HG03025 (cell line): Measurements from ENCODE around the gene BPIFB6.

Experiments
- ATAC-seq: cut with Tn5 transposase; IDR thresholded peaks from one replicate; pipeline ENCODE4 v1.9.1; 2021; ENCODE audit warnings: mild to moderate bottlenecking, moderate library complexity; ENCODE audit not compliant: unreplicated experiment, low FRiP score

The BPIFB6 gene

GRCh38 chr20:33031531-33031930, at the start of gene BPIFB6:
TSS of gene BPIFB6 (plus strand) at chr20:33031648. CDS start at chr20:33031648, 0 bp downstream.
- no peak for ATAC-seq

DNA sequence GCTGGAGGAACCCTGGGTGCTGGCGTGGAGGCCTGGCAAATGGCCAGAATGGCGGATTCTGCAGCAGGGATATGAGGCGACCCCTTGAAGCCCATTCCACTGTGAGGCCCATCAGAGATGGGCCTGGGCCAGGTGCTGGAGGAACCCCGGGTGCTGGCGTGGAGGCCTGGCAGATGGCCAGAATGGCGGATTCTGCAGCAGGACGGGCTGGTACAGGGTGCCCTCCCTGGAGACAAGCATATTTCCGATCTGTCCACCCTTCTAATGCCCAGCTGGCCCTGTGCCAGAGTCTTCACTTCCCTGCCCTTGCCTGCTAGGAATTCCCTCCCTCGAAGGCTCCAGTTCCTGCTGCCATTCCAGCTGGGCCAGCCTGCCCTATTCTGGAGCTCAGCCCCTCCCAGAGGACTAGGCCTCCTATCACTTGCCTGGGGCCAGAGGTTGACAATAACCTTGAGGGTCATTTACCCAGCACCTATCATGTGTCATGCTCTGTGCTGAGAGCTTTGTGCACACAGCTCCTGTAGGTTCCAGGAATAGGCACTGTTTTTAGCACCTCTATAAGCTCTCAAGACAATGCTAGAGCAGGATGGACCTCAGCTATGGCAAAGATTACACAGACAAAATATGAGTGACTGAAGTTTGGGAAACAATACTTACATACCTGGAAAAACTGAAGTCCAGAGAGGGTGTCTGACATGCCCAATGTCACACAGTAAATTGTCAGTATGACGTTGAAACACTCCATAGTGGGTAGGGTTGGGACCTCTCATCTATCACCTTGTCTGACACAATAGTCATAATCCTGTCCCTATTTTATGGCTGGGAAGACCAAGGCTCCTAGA, 48.6 kb upstream of the BPIFB6 start:
- ATAC-seq = no peak

DNA sequence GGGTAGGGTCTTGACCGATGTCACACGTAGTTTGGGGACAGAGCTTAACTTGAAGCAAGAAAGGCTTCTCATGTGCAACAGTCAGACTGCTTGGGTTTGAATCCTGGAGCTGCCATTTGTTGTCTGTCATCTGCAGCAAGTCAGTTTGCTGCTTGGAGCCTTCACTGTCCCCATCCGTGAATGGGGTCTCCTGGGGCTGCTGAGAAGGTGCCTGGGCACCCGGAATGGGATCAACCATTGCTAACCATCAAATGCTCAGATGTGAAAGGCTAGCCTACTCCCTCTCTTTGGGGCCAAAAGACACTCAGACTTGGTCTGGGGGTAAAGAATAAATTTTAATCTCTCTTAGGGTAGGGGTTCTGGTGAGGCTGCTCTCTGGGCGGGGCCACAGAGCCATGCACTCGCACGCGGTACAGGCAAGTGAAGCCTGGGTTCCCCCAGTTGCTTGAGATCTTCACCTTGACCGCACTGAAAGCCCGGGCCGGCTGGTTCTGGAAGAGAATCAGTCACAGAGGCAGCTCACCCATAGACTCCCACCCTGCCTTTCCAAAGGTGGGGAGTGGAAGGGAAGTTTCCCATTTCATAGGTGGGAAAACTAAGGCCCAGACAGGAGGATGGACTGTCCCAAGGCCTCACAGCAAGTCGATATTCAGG, 47.9 kb upstream of the BPIFB6 start:
- ATAC-seq = no peak

DNA sequence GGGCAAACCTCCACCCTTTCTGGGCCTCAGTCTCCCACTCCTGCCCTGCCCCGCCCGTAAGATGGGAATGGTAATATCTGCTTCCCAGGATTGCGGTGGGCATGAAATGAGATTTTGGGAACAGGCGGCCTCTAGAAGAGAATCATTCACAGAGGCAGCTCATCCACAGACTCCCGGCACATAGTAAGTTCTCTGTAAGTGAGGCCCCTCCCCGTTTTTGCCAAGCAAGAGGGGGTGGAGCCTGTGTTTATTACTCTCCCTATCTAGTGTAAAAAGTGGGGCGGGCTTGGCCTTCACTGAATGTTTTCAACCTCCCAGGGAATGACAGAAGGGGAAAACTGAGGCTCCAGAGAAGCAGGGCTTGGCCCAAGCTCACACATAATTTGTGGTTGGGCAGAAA, 47.3 kb upstream of the BPIFB6 start:
- ATAC-seq = no peak

GRCh38 chr20:32984631-32985354, 46.7 kb upstream of the BPIFB6 start:
- ATAC-seq = no peak

DNA sequence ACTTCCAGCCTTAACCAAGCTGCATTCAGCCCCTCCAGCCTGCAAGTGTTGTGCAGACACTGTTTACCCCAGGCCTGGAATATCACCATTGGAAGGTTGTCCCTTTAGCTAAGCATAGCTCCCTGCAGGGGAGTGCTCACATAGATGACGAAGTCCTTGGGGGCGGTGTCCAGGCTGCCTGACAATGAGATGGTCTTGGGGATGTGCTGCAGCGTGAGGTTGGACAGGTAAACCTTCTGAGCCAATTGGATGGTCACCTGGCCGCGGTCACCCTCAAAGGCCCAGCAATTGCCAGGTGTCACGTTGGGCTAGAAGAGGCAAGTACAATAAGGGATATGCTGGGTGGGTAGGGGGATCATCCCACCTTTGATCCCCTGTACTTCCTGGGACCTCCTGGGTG, 45.9 kb upstream of the BPIFB6 start:
- no peak for ATAC-seq

- ATAC-seq = no peak
Measured at GRCh38 chr20:32986331-32986966, 45.0 kb upstream of the BPIFB6 start.

DNA sequence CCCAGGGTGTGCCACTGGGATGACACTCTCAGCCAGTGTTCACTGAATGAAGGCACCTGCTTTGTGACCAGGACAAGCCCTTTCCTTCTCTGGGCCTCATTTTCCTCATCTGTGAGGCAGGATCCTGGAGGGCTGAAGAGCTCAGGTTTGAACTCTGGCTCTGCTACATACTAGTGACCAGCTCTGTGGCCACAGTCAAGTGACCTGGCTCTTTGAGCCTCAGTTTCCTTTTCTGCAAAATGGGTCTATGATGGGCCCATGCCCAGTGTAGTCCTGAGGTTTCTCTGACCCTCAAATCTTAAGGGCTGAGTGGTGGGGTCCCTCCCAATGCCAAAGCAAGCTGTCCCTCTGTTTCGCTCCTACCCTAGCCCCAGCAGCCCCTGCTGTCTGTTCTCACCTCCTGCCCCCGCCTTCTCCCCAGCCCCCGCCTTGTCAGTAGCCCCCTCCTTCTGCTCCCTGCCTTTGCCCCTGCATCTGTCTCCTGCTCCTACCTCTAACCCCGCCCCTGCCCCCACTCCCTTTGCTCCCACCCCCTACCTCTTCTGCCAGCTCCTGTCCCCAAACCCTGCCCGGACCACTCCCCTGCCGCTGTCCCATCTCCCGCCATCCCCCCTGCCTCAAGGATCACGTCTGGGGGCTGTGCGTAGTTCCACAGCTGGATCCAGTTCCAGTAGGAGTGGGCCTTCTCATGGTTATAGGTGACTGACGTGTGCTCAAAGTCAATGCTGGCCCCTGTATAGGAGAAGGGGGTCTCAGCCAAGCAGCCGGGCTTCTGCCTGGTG, 44.2 kb upstream of the BPIFB6 start:
- ATAC-seq = no peak

- ATAC-seq = no peak
Measured at GRCh38 chr20:32988008-32988407, 43.4 kb upstream of the BPIFB6 start.

DNA sequence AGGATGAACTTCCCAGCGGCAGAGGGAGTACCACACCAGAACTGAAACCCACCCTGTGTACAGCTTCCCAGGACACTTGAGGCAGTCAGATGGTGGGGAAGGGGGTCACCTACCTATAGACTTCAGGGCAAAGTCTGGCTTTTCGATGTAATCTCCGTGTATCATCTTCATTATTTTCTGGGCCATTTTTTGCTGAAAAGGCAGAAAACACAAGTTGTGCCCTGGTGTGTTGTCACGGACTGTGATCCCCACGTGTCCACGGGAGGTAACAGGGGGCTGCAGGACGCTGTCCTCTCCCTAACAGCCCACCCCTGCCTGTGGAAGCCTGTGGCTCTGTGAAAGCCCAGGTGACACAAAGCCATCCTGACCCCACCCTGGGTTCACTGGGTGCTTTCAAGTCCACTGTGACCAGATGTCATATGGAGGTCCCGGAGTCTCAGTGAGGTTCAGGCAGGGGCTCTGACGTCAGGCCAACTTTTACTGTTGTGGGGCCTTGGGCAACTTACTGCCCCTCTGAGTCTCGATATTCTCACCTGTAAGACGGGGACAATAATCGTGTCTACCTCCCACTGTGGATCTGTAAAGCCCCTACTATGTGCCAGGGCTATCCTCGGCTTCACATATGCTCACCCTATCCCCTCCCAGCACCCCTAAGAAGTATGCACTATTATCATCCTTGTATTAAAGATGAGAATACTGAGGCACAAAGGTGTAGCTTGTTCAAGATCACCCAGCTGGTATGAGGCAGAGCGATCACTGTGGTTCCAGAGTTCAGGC, 41.8 kb upstream of the BPIFB6 start:
- no peak for ATAC-seq

DNA sequence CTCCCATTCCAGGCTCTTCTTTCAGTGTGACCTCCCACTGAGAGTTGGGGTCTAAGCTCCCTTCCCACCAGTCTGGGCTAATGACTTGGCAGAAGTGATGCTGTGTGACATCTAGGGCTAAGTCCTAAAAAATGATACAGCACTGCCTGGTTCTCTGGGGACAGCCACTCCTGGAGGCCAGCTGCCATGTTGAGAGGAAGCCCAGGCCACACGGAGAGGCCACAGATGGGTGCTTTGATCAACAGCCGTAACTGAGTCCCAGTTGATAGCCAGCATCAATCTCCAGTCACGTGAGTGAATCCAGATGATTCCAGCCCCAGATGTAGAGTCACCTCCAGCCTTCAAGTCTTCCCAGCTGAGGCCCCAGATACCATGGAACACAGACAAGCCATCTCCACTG, 41.0 kb upstream of the BPIFB6 start:
- no peak for ATAC-seq

DNA sequence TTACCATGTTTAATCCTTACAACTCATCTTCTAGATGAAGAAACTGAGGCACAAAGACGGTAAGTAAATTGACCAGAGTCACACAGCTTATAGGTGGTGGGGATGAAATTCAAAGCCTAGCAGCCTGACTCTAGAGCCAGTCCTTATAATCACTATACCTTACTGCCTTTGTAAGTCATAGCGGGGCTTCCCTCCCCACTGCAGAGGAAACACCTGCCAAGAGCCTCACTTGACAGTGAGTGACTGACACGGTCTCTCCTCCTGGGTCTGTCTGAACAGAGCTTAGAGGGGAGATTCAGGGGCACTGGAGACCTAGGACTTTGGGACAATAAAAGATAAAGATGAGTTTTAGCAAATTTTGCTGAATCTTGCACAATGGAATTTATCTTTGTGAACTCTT, 40.1 kb upstream of the BPIFB6 start:
- ATAC-seq = no peak

DNA sequence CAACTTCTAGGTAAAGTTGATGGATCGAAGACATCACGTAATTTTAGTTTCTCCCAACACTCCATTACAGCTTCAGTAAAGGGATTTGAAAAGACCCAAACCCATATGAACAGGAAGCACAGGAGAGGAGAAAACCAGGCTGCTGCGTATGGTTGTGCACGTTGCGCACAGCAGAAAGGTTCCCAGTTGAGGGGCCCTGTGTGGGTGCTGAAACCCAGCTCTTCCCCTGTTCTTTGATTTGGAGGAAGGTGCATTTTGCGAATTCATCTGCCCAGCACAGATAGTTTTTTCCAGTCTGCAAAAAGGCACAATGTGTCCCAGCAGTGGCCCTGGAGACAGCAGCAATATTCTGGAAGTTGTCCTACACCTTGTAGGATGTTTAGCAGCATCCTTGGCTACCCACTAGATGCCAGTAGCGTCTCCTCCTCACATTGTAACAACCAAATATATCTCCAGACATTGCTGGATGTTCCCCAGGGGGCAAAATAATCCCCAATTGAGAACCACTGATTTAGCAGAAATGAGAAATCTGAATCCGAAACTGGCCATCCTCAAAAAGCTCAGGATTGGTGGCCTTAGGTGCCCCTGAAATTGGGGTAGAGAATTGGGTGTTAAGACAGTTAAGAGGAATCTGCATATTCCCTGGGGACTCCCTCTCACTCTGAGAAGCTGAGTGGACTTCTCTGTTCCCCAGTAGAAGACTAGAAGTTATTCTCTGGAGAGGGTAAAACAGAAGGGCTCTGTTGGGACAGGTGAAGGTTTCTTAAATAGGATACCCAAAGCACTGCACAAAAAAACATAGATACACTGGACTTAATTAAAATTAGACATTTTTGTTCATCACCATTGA, 39.4 kb upstream of the BPIFB6 start:
- no peak for ATAC-seq

- ATAC-seq = no peak
Measured at GRCh38 chr20:32993496-32994050, 37.9 kb upstream of the BPIFB6 start.

GRCh38 chr20:32995802-32996201, 35.6 kb upstream of the BPIFB6 start:
- no peak for ATAC-seq

GRCh38 chr20:32997431-32997830, 34.0 kb upstream of the BPIFB6 start:
- ATAC-seq = no peak

DNA sequence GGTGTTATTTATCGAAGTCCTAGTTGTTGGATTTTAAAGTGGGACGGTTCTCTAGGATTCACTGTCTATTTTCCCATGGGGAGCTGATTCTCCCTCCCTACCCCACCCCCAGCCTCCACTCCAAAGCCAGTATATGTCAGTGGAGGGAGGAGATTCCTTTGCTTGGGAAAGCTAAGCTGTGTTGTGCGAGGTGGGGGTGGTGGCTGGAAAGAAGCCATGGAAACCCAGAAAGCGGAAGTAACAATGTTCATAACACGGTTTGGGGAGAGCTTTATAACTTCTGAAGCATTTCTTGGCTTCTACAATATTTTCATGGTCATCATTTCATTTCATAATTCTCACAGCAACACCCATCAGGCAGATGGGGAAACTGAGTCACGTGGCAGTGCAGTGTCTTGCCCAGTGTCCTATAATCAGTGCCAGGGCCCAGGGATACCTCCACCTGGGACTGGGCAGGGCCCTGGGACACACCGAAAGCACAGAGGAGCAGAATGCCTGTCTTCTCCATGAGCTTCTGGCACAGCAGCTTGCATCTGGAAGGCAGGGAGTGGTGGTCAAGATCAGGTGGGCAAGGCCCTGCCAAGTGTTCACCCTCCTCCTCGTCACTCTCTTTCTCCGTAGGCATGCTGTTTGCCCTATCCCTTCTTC, 31.7 kb upstream of the BPIFB6 start:
- no peak for ATAC-seq
